Right lung (tissue), 5 donors: ENCODE results near the gene GALK1. TPM values are rescaled to one million over a fixed set of nuclear protein-coding genes. Genes with fewer than 3 reads are reported as not detected.

Experiments used
- DNase-seq, 2 donors: peaks; one replicate each; pipeline ENCODE4 v3.0.0-alpha.2; 2013
- polyA plus RNA-seq, 5 donors: library from polyadenylated mRNA; unstranded; fragments of 120-200 nt; gene quantifications; one replicate each; pipeline versions ENCODE4 v1.2.1 to v1.2.3, GENCODE V29; 2013; ENCODE audit warnings: inconsistent platforms in 1 of 5, low replicate concordance in 1 of 5; ENCODE audit not compliant: insufficient read length in 5 of 5, insufficient read depth in 1 of 5

The GALK1 gene
- polyA plus RNA-seq, 5 donors, result 9.3 to 24.7 (median 13.9) TPM

DNA sequence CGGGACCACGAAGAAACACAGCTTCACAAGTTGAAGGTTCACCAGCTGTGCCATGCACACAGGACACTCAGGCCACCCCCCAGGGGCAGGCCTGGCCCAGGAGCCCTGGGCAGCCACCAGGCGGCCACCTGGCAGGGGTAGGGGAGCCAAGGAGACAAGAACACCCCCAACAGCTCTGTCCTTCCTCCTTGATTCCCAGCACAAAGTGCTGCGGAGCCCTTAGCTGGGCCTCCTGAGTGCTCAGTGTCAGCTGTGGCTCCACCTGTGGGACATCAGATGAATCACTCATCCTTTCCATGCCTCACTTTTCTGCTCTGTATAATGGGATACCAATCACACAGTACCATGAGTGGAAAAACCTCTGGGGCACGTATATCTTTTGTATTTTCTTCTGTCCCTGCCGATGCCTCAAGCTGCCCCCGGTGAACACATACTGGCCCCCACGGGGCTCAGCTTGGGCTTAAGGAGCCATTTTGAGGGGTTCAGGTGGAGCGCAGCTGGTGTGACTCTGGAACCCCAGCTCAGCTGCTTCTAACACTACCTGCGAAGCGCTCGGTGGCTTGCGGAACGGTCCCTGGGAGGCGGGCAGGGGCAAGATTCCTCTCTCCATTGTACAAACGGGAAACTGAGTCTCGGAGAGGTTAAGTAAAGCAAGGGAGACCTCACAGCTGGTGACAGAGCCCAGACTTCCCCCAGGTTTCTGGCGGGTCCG, 12.0 kb downstream of the GALK1 start:
- DNase-seq, result no peak

DNA sequence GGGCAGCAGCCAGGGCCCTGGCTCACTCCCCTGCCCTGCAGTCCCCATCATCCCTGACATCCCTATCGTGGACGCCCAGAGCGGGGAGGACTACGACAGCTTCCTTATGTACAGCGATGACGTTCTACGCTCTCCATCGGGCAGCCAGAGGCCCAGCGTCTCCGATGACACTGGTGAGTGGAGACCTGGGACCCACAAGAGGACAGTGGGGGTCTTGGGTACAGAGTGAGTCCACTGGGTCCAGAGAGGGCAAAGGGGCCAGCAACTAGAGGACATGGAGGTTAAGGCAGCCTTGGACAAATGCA, 12.6 kb downstream of the GALK1 start:
- no peak for DNase-seq

DNA sequence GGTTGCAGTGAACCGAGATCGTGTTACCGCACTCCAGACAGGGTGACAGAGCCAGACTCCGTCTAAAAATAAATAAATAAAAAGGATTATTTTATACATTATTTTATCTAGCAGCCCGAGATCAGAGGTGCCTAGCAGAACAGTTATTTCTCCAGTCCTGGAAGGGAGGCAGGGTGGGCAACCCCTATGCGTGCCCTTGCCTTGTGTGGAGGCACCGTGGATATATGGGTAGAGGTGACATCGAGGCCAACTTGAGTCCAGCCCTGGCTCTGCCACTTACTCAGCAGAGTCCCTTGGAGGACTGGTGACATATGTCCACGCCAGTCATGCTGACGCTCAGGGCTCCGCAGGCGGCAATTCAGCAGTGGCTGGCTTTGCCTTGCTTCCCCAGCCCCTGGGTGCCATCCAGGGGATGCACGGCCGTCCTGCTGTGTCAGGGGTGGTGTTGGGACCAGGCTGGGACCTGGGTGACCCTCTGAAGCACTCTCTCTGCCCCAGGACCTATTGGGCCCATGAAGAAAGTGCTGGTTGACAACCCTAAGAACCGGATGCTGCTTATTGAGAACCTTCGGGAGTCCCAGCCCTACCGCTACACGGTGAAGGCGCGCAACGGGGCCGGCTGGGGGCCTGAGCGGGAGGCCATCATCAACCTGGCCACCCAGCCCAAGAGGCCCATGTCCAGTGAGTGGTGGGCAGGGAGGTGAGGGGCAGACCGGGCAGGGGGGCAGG, 13.2 kb downstream of the GALK1 start:
- no peak for DNase-seq

DNA sequence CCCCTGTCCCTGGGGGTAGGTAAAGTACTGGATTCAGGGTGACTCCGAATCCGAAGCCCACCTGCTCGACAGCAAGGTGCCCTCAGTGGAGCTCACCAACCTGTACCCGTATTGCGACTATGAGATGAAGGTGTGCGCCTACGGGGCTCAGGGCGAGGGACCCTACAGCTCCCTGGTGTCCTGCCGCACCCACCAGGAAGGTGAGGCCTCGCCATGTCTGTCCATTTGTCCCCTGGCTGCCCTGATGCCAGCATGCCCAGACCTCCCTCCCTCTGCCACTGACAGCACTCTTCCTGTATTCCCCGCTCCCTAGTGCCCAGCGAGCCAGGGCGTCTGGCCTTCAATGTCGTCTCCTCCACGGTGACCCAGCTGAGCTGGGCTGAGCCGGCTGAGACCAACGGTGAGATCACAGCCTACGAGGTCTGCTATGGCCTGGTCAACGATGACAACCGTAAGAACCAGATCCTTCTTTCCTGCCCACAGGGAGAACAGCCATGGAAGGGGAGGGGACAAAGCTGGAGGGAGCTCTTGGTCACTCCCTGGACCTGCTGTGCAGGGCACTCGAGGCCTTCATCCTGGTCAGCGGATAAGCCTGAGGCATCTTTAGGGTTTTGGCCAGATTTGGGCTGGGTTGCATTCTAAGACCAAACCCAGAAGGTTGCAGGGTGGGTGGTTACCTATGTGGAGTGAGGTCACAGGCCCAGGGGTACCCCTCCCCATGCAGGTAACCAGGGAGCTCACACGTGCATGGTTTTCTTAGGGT, 14.2 kb downstream of the GALK1 start:
- no peak for DNase-seq

GRCh38 chr17:75749545-75750389, 15.2 kb downstream of the GALK1 start:
- DNase-seq, result peak; percentile 42 to 64

DNA sequence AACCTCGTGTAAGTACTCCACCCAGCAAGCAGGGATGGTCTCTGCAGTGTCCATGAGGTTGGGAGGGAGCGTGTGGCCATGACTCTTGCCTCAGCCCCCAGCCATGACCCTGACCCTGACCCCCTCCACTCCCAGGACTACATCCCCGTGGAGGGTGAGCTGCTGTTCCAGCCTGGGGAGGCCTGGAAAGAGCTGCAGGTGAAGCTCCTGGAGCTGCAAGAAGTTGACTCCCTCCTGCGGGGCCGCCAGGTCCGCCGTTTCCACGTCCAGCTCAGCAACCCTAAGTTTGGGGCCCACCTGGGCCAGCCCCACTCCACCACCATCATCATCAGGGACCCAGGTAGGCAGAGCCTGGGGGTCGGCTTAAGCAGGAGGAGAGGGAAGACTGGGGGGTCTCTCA, 16.3 kb downstream of the GALK1 start:
- DNase-seq, result no peak

DNA sequence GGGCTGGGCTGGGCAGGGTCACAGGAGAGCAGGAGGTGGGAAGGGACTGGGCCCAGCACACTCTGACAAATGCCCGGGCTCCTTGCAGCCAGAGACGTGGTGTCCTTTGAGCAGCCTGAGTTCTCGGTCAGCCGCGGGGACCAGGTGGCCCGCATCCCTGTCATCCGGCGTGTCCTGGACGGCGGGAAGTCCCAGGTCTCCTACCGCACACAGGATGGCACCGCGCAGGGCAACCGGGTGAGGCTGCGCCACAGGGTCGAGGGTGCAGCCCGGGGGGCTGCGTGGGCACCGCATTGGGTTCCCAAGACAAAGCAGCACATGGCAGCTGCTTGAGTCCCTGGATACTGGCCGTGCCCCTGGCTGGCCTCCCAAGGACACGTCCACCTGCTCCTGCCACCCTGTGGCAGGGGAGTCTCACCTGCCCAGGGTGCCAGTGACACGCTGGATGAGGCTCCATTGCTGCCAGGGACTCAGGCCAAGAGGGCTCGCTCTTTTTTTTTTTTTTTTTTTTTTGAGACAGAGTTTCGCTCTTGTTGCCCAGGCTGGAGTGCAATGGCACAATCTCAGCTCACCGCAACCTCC, 21.3 kb downstream of the GALK1 start:
- DNase-seq, result no peak

GRCh38 chr17:75742337-75742736, 22.7 kb downstream of the GALK1 start:
- no peak for DNase-seq

DNA sequence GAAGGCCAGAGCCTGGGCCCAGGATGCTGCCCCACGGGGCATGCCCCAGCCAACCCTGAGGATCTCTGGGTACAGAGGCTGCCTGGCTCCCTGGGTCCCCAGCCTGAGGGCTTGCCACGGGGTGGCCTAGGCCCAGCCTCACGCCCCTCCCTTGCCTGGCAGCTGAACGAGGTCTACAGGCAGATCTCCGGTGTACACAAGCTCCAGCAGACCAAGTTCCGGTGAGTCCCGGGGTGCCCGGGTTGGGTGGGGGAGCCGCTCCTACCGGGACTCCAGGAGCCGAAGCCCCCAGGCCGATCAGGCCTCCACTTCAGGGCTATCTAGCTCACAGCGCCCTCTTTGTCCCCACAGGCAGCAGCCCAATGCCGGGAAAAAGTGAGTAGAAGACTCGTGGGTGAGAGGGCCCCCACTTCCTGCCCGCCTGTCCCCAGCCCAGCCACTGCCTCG, 24.3 kb downstream of the GALK1 start:
- DNase-seq, result no peak

DNA sequence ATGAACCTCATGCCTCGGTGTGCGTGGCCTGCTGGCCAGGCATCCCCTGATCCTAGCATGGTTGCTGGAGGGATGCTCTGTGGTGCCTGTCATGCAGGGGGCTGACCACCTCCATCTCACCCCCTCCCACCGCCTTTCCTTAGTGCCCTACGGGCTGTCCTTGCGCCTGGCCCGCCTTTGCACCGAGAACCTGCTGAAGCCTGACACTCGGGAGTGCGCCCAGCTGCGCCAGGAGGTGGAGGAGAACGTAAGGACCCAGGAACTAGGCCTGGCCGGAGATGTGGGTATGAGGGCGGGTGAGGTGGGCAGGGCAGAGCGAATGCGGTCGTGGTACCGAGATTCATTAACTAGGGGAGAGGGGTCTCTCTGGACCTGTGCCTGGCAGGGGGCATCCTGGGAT, 24.8 kb downstream of the GALK1 start:
- no peak for DNase-seq

GRCh38 chr17:75739801-75740200, 25.2 kb downstream of the GALK1 start:
- no peak for DNase-seq

GRCh38 chr17:75739174-75739573, 25.8 kb downstream of the GALK1 start:
- no peak for DNase-seq

DNA sequence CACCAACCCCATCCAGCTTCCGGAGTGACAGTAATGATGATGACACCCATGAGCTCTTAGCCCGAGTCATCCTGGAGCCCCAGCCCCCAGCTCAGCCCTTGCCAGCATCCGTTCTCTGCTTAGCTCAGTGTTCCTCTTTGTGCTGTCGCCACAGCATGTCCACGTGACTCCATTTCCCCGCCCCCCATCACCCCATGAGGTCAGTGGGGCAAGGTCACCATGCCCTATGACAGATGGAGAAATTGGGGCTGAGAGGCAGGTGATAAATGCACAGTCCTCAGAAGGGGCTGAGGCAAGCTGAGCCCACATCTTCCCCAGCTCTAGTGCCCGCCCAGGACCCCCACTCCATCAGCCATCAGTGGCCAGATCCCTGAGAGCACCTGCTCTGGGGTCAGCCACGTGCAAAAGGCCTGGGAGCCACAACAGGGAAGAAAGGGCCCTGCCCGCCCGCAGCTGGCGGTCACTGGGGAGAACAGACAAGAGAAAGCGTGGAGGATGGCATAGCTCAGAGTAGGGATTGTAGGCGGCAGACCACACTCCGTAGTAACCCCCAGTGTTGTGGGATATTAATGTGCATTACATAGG, 26.7 kb downstream of the GALK1 start:
- no peak for DNase-seq

DNA sequence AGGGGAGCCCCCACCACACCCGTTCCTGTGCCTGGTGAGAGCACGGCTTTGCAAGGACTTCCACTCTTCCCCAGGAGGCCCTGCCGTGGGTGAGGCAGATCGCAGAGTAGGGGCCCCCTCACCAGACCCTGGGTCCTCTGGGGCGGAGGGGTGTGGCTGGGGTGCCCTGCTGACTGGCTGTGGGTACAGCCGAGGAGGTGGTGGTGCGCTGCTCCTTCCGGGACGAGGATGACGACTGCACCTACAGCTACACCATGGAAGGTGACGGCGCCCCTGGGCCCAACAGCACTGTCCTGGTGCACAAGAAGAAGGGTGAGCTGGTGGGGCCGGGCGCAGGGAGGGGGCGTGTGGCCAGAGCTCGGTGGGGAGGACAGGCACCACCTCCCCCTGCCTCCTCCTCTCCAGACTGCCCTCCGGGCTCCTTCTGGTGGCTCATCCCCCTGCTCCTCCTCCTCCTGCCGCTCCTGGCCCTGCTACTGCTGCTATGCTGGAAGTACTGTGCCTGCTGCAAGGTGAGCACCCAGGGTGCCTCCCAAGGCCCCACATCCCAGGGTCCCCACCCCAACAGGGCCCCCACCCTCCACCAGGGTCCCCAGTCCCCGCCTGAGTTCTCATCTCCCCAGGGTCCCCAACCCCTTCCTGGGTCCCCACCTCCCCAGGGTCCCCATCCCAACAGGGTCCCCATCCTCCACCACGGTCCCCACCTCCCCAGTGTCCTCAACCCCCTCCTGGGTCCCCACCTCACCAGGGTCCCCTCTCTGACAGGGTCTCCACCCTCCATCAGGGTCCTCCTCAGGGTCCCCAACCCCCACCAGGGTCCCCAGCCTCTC, 27.6 kb downstream of the GALK1 start:
- DNase-seq, result no peak

DNA sequence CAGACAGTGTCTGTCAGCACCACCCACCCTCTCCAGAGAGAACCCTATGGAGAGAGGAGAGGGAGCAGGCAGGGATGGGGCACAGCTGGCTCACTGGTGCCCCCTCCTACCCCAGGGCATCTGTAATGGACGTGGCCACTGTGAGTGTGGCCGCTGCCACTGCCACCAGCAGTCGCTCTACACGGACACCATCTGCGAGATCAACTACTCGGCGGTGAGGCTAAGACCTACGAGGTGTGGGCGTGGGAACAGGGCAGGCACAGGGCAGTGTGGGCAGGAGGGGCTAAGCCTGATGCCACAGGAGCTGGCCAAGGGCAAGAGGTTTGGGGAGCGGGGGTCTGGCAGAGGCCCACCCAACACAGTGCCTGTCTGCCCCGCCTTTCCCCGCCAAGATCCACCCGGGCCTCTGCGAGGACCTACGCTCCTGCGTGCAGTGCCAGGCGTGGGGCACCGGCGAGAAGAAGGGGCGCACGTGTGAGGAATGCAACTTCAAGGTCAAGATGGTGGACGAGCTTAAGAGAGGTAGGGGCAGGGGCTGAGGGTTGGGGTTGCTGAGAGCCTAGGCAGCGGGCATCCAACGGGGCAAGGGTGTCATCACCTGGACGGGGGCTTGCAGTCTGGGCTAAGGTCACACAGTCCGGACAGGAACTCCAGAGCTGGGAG, 28.7 kb downstream of the GALK1 start:
- DNase-seq, result no peak

DNA sequence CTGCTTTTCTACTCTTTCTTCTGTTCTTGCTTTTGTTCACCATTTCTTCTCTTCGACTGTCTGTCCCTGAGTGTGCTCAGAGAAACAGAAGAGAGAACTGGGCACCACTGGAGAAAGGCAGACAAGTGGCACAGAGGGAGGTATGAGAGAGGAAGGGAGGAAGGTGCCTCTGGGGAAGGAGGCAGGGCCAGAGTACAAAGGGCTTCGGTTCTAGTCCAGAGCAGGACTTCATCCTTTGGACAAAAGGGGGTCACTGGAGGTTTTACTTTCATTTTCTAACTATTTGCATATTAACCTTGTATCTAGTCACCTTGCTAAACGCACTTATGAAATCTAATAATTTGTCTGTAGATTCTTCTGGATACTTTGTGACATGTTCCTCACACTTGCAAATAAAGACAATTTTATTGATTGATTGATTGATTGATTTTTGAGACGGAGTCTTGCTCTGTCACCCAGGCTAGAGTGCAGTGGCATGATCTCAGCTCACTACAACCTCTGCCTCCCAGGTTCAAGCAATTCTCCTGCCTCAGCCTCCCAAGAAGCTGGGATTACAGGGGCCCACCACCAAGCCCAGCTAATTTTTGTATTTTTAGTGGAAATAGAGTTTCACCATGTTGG, 30.2 kb downstream of the GALK1 start:
- no peak for DNase-seq

GRCh38 chr17:75733471-75733870, 31.5 kb downstream of the GALK1 start:
- DNase-seq, result no peak

DNA sequence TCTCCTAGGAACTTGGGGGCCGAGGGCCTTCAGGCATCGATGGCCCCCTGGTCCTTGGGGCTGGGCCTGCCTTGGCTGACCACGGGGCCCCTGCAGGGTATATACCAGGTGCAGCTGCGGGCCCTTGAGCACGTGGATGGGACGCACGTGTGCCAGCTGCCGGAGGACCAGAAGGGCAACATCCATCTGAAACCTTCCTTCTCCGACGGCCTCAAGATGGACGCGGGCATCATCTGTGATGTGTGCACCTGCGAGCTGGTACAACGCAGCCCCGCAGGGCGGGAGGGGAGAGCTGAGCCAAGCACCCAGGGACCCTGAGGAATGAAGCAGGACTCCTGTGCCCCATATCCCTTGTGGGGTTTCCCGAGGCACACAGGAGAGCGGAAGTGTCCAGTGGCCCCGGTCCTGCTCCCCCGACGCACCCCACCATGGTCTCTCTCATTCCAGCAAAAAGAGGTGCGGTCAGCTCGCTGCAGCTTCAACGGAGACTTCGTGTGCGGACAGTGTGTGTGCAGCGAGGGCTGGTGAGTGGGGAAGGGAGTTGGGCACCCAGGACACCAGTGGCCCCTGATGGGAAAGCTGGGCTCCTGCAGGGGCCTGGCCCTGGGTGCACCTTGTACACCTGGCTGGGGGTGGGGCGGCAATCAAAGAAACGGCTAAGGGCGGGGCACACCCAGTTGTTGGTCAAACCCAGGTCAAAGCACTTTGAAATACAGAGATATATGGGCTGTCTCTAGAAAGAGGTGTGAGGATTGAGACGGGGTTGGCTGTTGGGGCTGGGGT, 33.1 kb downstream of the GALK1 start:
- DNase-seq, result no peak
